Measurements from ENCODE around the gene EXOC2.

Gene EXOC2

GRCh38 chr6:499617-500016, 193.3 kb downstream of the EXOC2 start:
- no peak for DNase-seq (ENCODE audit: low read depth in 1 of 2, low spot score in 1 of 2)

- no peak for DNase-seq (ENCODE audit: low read depth in 1 of 2, low spot score in 1 of 2)
Observed at GRCh38 chr6:498795-499231, 194.1 kb downstream of the EXOC2 start.

- DNase-seq (ENCODE audit: low read depth in 1 of 2, low spot score in 1 of 2), result no peak
Observed at GRCh38 chr6:497258-497657, 195.7 kb downstream of the EXOC2 start.

GRCh38 chr6:496649-497048, 196.3 kb downstream of the EXOC2 start:
- no peak for DNase-seq (ENCODE audit: low read depth in 1 of 2, low spot score in 1 of 2)

- DNase-seq (ENCODE audit: low read depth in 1 of 2, low spot score in 1 of 2), result no peak
Observed at GRCh38 chr6:494394-494793, 198.5 kb downstream of the EXOC2 start.

GRCh38 chr6:493840-494239, 199.1 kb downstream of the EXOC2 start:
- no peak for DNase-seq (ENCODE audit: low read depth in 1 of 2, low spot score in 1 of 2)

GRCh38 chr6:492816-493414, 200.0 kb downstream of the EXOC2 start:
- no peak for DNase-seq (ENCODE audit: low read depth in 1 of 2, low spot score in 1 of 2)

GRCh38 chr6:492178-492577, 200.8 kb downstream of the EXOC2 start:
- DNase-seq (ENCODE audit: low read depth in 1 of 2, low spot score in 1 of 2), result no peak

- no peak for DNase-seq (ENCODE audit: low read depth in 1 of 2, low spot score in 1 of 2)
Observed at GRCh38 chr6:491233-491632, 201.7 kb downstream of the EXOC2 start.

- no peak for DNase-seq (ENCODE audit: low read depth in 1 of 2, low spot score in 1 of 2)
Observed at GRCh38 chr6:490251-491037, 202.5 kb downstream of the EXOC2 start.

GRCh38 chr6:489762-490161, 203.2 kb downstream of the EXOC2 start:
- no peak for DNase-seq (ENCODE audit: low read depth in 1 of 2, low spot score in 1 of 2)

GRCh38 chr6:489001-489400, 203.9 kb downstream of the EXOC2 start:
- no peak for DNase-seq (ENCODE audit: low read depth in 1 of 2, low spot score in 1 of 2)

- no peak for DNase-seq (ENCODE audit: low read depth in 1 of 2, low spot score in 1 of 2)
Observed at GRCh38 chr6:487956-488355, 205.0 kb downstream of the EXOC2 start.

GRCh38 chr6:485655-486170, 207.2 kb downstream of the EXOC2 start:
- DNase-seq (ENCODE audit: low read depth in 1 of 2, low spot score in 1 of 2), result no peak

GRCh38 chr6:484746-485145, 208.2 kb downstream of the EXOC2 start:
- no peak for DNase-seq (ENCODE audit: low read depth in 1 of 2, low spot score in 1 of 2)

GRCh38 chr6:484086-484745, 208.7 kb downstream of the EXOC2 start:
- no peak for DNase-seq (ENCODE audit: low read depth in 1 of 2, low spot score in 1 of 2)

GRCh38 chr6:475314-475713, 217.6 kb downstream of the EXOC2 start:
- no peak for DNase-seq (ENCODE audit: low read depth in 1 of 2, low spot score in 1 of 2)

GRCh38 chr6:474453-475185, 218.3 kb downstream of the EXOC2 start:
- peak; percentile 48 to 58 for DNase-seq (ENCODE audit: low read depth in 1 of 2, low spot score in 1 of 2)

- no peak for DNase-seq (ENCODE audit: low read depth in 1 of 2, low spot score in 1 of 2)
Observed at GRCh38 chr6:473768-474452, 219.0 kb downstream of the EXOC2 start.

GRCh38 chr6:473356-473755, 219.6 kb downstream of the EXOC2 start:
- no peak for DNase-seq (ENCODE audit: low read depth in 1 of 2, low spot score in 1 of 2)

Data from activated T-helper 1 cell treated with anti-CD3 and anti-CD28 coated beads, Interleukin-2, amount 50 U/mL, for 16 hours (primary cell).